HEK293 (cell line): ENCODE measurements around the gene PTPN3.

Experiments used
- CTCF ChIA-PET: fragments of 350-600 bp; formaldehyde crosslinking; extraction: SDS; loops from one replicate; lab custom pipeline; 2021; ENCODE audit warnings: antibody characterized with exemption; lab: Yijun Ruan, JAX
- POLR2A ChIA-PET: fragments of 300-600 bp; formaldehyde crosslinking; extraction: SDS; loops from one replicate; lab custom pipeline; 2020; ENCODE audit warnings: antibody characterized with exemption, inconsistent platforms; lab: Yijun Ruan, JAX
- H3K27ac ChIP-seq: fragments of 200-500 bp; sonication (Bioruptor generic); 2 replicates; pipeline ENCODE4 v1.5.1; 2014; ENCODE audit warnings: low read depth, low read length, control low read depth, inconsistent platforms; ENCODE audit errors: extremely low read depth
- H3K36me3 ChIP-seq, 2 experiments: fragments of 200-500 bp in 1 of 2; sonication (Bioruptor generic) in 1 of 2; 1 replicate in 1 of 2; 2 replicates in 1 of 2; pipeline ENCODE4 v1.5.1; 2014 to 2017; ENCODE audit warnings: inconsistent platforms in 2 of 2, low read length in 2 of 2; ENCODE audit not compliant: control insufficient read depth in 2 of 2, insufficient read depth in 1 of 2
- H3K4me1 ChIP-seq: fragments of 200-500 bp; sonication (Bioruptor generic); 2 replicates; pipeline ENCODE4 v1.5.1; 2014; ENCODE audit warnings: mild to moderate bottlenecking, low read length, inconsistent platforms; ENCODE audit not compliant: control insufficient read depth, insufficient read depth
- H3K4me3 ChIP-seq: 2 replicates; pipeline ENCODE4 v1.5.1; 2011; ENCODE audit warnings: low read depth, mild to moderate bottlenecking, control low read depth, low read length, moderate library complexity
- H3K9me3 ChIP-seq: fragments of 200-500 bp; sonication (Bioruptor generic); 2 replicates; pipeline ENCODE4 v1.5.1; 2014; ENCODE audit warnings: low read depth, low read length, inconsistent platforms; ENCODE audit not compliant: control insufficient read depth, insufficient read depth
- GLIS1 ChIP-seq: fragments of 450-650 bp; formaldehyde crosslinking; IDR thresholded peaks from 2 replicates; pipeline ENCODE4 v1.5.1; 2016; ENCODE audit warnings: missing biosample characterization, missing genetic modification characterization
- KLF10 ChIP-seq: fragments of 450-650 bp; IDR thresholded peaks from 2 replicates; pipeline ENCODE4 v1.5.1; 2018; ENCODE audit warnings: missing biosample characterization, mild to moderate bottlenecking, missing genetic modification characterization
- PRDM1 ChIP-seq: fragments of 450-650 bp; formaldehyde crosslinking; IDR thresholded peaks from 2 replicates; pipeline ENCODE4; 2016; ENCODE audit warnings: missing biosample characterization, missing genetic modification characterization
- SALL2 ChIP-seq: fragments of 450-650 bp; formaldehyde crosslinking; IDR thresholded peaks from 2 replicates; pipeline ENCODE4 v1.5.0; 2017; ENCODE audit warnings: missing biosample characterization, mild to moderate bottlenecking, missing genetic modification characterization, borderline replicate concordance
- SP2 ChIP-seq: fragments of 450-650 bp; formaldehyde crosslinking; IDR thresholded peaks from 2 replicates; pipeline ENCODE4 v1.5.1; 2016; ENCODE audit warnings: missing biosample characterization, missing genetic modification characterization
- TCF7L2 ChIP-seq: IDR thresholded peaks from 2 replicates; pipeline ENCODE4 v1.6.1; 2011; ENCODE audit warnings: low read depth, mild to moderate bottlenecking, inconsistent platforms, low read length, moderate library complexity, borderline replicate concordance
- ZBTB1 ChIP-seq: fragments of 450-650 bp; formaldehyde crosslinking; IDR thresholded peaks from 2 replicates; pipeline ENCODE4 v1.5.1; 2016; ENCODE audit warnings: missing biosample characterization, missing genetic modification characterization
- ZBTB7A ChIP-seq: fragments of 450-650 bp; formaldehyde crosslinking; IDR thresholded peaks from 2 replicates; pipeline ENCODE4 v1.5.1; 2016; ENCODE audit warnings: low read depth, missing biosample characterization, missing genetic modification characterization
- ZFP37 ChIP-seq: fragments of 450-650 bp; formaldehyde crosslinking; IDR thresholded peaks from 2 replicates; pipeline ENCODE4 v1.5.1; 2016; ENCODE audit warnings: missing biosample characterization, missing genetic modification characterization
- ZFP69B ChIP-seq: fragments of 450-650 bp; formaldehyde crosslinking; IDR thresholded peaks from 2 replicates; pipeline ENCODE4 v1.5.1; 2016; ENCODE audit warnings: missing biosample characterization, missing genetic modification characterization
- ZIC2 ChIP-seq: fragments of 450-650 bp; formaldehyde crosslinking; IDR thresholded peaks from 2 replicates; pipeline ENCODE4 v1.5.1; 2016; ENCODE audit warnings: missing biosample characterization, missing genetic modification characterization
- ZNF140 ChIP-seq: fragments of 450-650 bp; formaldehyde crosslinking; IDR thresholded peaks from 2 replicates; pipeline ENCODE4 v1.5.1; 2016; ENCODE audit warnings: missing biosample characterization, missing genetic modification characterization
- ZNF24 ChIP-seq: fragments of 450-650 bp; formaldehyde crosslinking; IDR thresholded peaks from 2 replicates; pipeline ENCODE4 v1.5.1; 2016; ENCODE audit warnings: missing biosample characterization, missing genetic modification characterization
- ZNF274 ChIP-seq, 2 experiments: fragments of 200-500 bp in 1 of 2; fragments of 450-650 bp in 1 of 2; sonication (Bioruptor generic) in 1 of 2; formaldehyde crosslinking in 1 of 2; IDR thresholded peaks; 2 replicates each; pipeline versions ENCODE4 v1.5.1 to v1.6.1; 2014 to 2016; ENCODE audit warnings: borderline replicate concordance in 1 of 2, inconsistent platforms in 1 of 2, low read length in 1 of 2, missing biosample characterization in 1 of 2, missing genetic modification characterization in 1 of 2
- ZNF292 ChIP-seq: fragments of 450-650 bp; formaldehyde crosslinking; IDR thresholded peaks from 2 replicates; pipeline ENCODE4 v1.5.1; 2016; ENCODE audit warnings: low read depth, missing biosample characterization, missing genetic modification characterization, borderline replicate concordance
- ZNF324 ChIP-seq: fragments of 450-650 bp; formaldehyde crosslinking; IDR thresholded peaks from 2 replicates; pipeline ENCODE4 v1.5.1; 2016; ENCODE audit warnings: missing biosample characterization, missing genetic modification characterization
- ZNF37A ChIP-seq: fragments of 450-650 bp; IDR thresholded peaks from 2 replicates; pipeline ENCODE4 v1.5.1; 2018; ENCODE audit warnings: missing biosample characterization, missing genetic modification characterization
- ZNF416 ChIP-seq: fragments of 450-650 bp; formaldehyde crosslinking; IDR thresholded peaks from 2 replicates; pipeline ENCODE4 v1.5.1; 2016; ENCODE audit warnings: missing biosample characterization, missing genetic modification characterization
- ZNF449 ChIP-seq: fragments of 450-650 bp; formaldehyde crosslinking; IDR thresholded peaks from 2 replicates; pipeline ENCODE4 v1.5.1; 2017; ENCODE audit warnings: missing biosample characterization, mild to moderate bottlenecking, missing genetic modification characterization, moderate library complexity
- ZNF488 ChIP-seq: fragments of 450-650 bp; formaldehyde crosslinking; IDR thresholded peaks from 2 replicates; pipeline ENCODE4 v1.5.1; 2016; ENCODE audit warnings: missing biosample characterization, missing genetic modification characterization
- ZNF521 ChIP-seq: fragments of 450-650 bp; formaldehyde crosslinking; IDR thresholded peaks from 2 replicates; pipeline ENCODE4 v1.5.1; 2017; ENCODE audit warnings: missing biosample characterization, mild to moderate bottlenecking, missing genetic modification characterization
- ZNF555 ChIP-seq: fragments of 450-650 bp; formaldehyde crosslinking; conservative IDR thresholded peaks from 2 replicates; pipeline ENCODE4 v1.5.1; 2017; ENCODE audit warnings: missing biosample characterization, mild to moderate bottlenecking, missing genetic modification characterization, inconsistent platforms
- ZNF558 ChIP-seq: fragments of 450-650 bp; formaldehyde crosslinking; IDR thresholded peaks from 2 replicates; pipeline ENCODE4 v1.5.1; 2016; ENCODE audit warnings: missing biosample characterization, missing genetic modification characterization
- ZNF626 ChIP-seq: fragments of 450-650 bp; sonication (Bioruptor Pico); formaldehyde crosslinking; IDR thresholded peaks from 2 replicates; pipeline ENCODE4 v1.5.1; 2018; ENCODE audit warnings: missing biosample characterization, missing genetic modification characterization, inconsistent platforms
- ZNF664 ChIP-seq: fragments of 450-650 bp; formaldehyde crosslinking; IDR thresholded peaks from 2 replicates; pipeline ENCODE4 v1.5.1; 2016; ENCODE audit warnings: missing biosample characterization, missing genetic modification characterization
- ZNF785 ChIP-seq: fragments of 450-650 bp; formaldehyde crosslinking; IDR thresholded peaks from 2 replicates; pipeline ENCODE4 v1.5.1; 2016; ENCODE audit warnings: missing biosample characterization, missing genetic modification characterization
- ZNF843 ChIP-seq: fragments of 450-650 bp; formaldehyde crosslinking; IDR thresholded peaks from 2 replicates; pipeline ENCODE4 v1.5.1; 2016; ENCODE audit warnings: missing biosample characterization, missing genetic modification characterization

The PTPN3 gene

DNA sequence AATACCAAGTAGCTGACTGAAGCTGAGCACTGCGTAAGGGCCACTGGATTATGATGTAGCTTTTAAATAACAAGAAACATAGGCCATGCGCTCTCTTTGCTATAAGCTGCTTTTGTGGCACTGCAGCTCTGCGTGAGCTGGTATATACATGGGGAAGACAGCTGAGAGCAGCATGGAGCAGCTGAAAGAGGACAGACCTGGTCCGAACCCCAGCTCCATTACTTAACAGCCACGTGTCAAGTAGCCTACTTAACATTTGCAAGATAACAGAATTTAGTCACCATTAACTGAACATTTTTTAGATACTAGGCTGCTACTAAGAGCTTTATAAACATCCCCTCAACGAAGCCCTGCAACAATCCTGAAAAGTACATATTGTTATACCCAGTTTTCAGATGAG, 69.3 kb downstream of the PTPN3 start:
- H3K36me3 ChIP-seq: peaks cover 6 to 56% of the 10 kb centered on the region in 2 experiments; a peak in 2 of 3 replicates
- no peaks in the 10 kb centered on the region for H3K4me1 ChIP-seq
- ChIA-PET CTCF (interaction anchor here (0.7 to 1.4 kb wide), 3 partner anchors 12 to 91 kb away, joined by 5 to 7 read pairs (median 6); no protein-coding TSS in a partner anchor), POLR2A (no interaction called here)
- no peak overlapping the region for H3K27ac ChIP-seq
- no peaks in the 10 kb centered on the region for H3K9me3 ChIP-seq
- no peak overlapping the region for H3K4me3 ChIP-seq
- TF ChIP-seq ZNF140 (tag by site-specific recombination) (no peak), SALL2 (tag by site-specific recombination) (no peak), TCF7L2 (no peak), SP2 (tag by site-specific recombination) (no peak), ZNF558 (tag by site-specific recombination) (no peak), ZNF843 (tag by site-specific recombination) (no peak), ZNF24 (tag by site-specific recombination) (no peak), ZNF626 (tag by site-specific recombination) (no peak), ZNF488 (no peak), ZNF274 (IDR thresholded peaks at IDR 0.05; ENCODE audit: low read length) (no peak), ZNF274 (tag by site-specific recombination; IDR thresholded peaks at IDR 0.05; ENCODE audit: borderline replicate concordance) (no peak), ZNF292 (tag by site-specific recombination) (no peak), ZNF37A (no peak), ZFP37 (tag by site-specific recombination) (no peak)
- TF ChIP-seq, all 188 proteins: peak for 0

DNA sequence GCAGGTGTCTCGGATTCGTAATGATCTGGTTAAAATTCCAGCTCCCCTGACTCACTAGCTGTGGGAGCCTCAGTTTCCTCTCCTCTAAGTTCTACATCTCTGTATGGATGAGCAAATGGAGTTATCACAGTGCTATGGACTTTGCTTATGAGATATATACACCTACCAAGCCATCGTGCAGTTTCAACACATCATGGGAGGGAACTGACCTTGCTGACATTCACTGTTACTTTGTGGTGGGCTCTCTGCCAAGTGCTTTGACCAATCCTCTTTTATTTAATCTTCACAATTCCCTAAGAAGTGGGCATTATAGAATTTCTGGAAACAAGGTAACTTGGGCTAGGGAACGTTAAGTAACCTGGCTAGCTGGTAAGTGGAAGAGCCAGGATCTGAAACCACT, 70.2 kb downstream of the PTPN3 start:
- Histone ChIP-seq H3K27ac (no peak overlapping the region), H3K9me3 (no peaks in the 10 kb centered on the region), H3K4me3 (no peak overlapping the region), H3K4me1 (no peaks in the 10 kb centered on the region), H3K36me3 (peaks cover 0 to 56% of the 10 kb centered on the region in 2 experiments; a peak in 1 of 3 replicates)
- CTCF ChIA-PET: interaction anchor here (0.6 to 1.4 kb wide), 2 partner anchors 13 to 53 kb away, joined by 3 to 5 read pairs; no protein-coding TSS in a partner anchor
- POLR2A ChIA-PET: no interaction called here
- TF ChIP-seq ZIC2 (tag by site-specific recombination): no peak
- TF ChIP-seq PRDM1 (tag by site-specific recombination): no peak
- TF ChIP-seq ZBTB7A: no peak
- TF ChIP-seq ZBTB1: no peak

DNA sequence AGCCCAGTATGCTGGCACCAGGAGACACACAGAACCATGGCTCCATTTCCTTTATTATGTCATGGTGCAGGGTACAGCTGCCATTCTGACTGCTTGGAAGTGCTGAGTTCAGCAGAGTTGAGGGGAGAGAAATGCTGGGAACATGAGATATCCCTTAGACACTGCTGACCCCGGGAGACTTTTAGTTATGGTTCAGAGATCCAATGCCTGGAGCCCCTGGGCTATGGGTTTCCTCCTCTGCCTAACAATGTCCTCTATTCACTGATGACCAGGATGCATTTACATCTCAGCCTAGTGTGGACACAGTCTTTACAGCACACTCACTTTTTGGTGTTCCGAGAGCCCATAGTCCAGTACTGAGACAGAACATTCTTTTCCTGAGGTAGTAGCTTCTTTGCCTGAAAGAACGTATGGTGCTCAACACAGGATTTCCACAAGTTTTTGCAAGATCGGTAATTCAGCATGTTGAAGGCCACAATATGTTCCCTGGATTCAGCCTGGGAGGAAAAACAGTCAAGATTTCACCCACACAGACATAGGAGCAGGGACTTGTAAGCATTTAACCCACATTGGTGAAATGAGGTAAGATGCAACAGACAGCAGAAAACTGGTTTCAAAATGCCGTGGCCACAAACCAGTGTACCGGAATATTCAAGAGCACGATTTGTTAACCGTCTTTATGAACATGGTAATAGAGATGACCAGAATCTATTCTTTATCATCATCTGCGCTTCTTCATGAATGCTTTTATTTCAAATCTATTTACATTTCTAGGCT, 71.3 kb downstream of the PTPN3 start:
- peaks cover 0 to 50% of the 10 kb centered on the region in 2 experiments; a peak in 1 of 3 replicates for H3K36me3 ChIP-seq
- ChIA-PET POLR2A (no interaction called here), CTCF (interaction anchor here (0.6 to 0.7 kb wide), 4 partner anchors 43 to 243 kb away, joined by 3 read pairs; no protein-coding TSS in a partner anchor)
- H3K4me3 ChIP-seq: no peak overlapping the region
- H3K27ac ChIP-seq: no peak overlapping the region
- no peaks in the 10 kb centered on the region for H3K4me1 ChIP-seq
- TF ChIP-seq ZFP37 (tag by site-specific recombination) (peak; percentile 87), SALL2 (tag by site-specific recombination) (no peak)
- H3K9me3 ChIP-seq: no peaks in the 10 kb centered on the region

DNA sequence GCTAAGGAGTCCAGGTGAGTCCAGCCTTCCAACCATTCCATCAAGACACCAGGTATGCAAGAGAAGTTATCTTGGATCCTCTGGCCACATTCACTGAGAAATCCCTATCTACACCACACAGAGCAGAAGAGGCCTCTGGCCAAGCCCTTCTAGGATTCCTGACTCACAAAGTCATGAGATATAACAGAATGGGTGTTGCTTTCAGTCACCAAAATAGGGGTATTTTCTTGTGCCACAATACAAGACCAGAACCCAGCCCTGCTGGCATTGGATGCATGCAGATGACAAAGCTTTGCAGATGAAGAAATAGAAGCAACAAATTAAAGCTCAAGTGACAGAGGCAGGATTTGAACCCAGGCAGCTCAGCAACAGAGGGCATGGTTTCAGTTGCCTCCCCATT, 73.5 kb downstream of the PTPN3 start:
- Histone ChIP-seq H3K9me3 (no peaks in the 10 kb centered on the region), H3K4me1 (no peaks in the 10 kb centered on the region), H3K36me3 (peaks cover 0 to 51% of the 10 kb centered on the region in 2 experiments; a peak in 1 of 3 replicates), H3K4me3 (no peak overlapping the region), H3K27ac (no peak overlapping the region)
- POLR2A ChIA-PET: no interaction called here
- CTCF ChIA-PET: interaction anchor here (0.8 to 1.7 kb wide), 4 partner anchors 11 to 45 kb away, joined by 3 to 4 read pairs (median 4); no protein-coding TSS in a partner anchor
- TF ChIP-seq KLF10 (tag by site-specific recombination) (no peak), ZNF449 (no peak), ZNF785 (tag by site-specific recombination) (no peak), ZNF416 (no peak), GLIS1 (tag by site-specific recombination) (no peak), ZNF555 (tag by site-specific recombination) (no peak), ZNF324 (no peak), ZNF664 (no peak), ZNF521 (tag by site-specific recombination) (no peak), ZFP69B (tag by site-specific recombination) (no peak)
